WTC11 (cell line): ENCODE measurements around the gene CHIT1. TPM values are rescaled to one million over a fixed set of nuclear protein-coding genes. Genes with fewer than 3 reads are reported as not detected.

Source experiments
- ATAC-seq: fragments of 200-7000 bp; cut with Tn5 transposase; 2 replicates; pipeline ENCODE4 v1.10.0; 2021; ENCODE audit warnings: mild to moderate bottlenecking, moderate library complexity
- CTCF ChIA-PET: fragments of 300-600 bp; sonication (Branson Sonifier 250); formaldehyde crosslinking; loops from one replicate; lab custom pipeline; 2021; ENCODE audit warnings: antibody characterized with exemption; lab: Charles Lee
- POLR2A ChIA-PET: fragments of 350-600 bp; sonication (Branson Sonifier 250); formaldehyde crosslinking; loops from one replicate; lab custom pipeline; 2021; ENCODE audit warnings: antibody characterized with exemption; lab: Charles Lee
- DNase-seq: peaks from one replicate; pipeline ENCODE4 v3.0.0; 2021; ENCODE audit warnings: low spot score
- H3K27ac Mint-ChIP-seq: 2 replicates; pipeline ENCODE4 v1.8.0; 2021; ENCODE audit warnings: mixed read lengths
- H3K27me3 Mint-ChIP-seq: 2 replicates; pipeline ENCODE4 v1.8.0; 2021; ENCODE audit warnings: low read depth, mild to moderate bottlenecking, moderate library complexity, mixed read lengths
- H3K36me3 Mint-ChIP-seq: 2 replicates; pipeline ENCODE4 v1.8.0; 2021; ENCODE audit warnings: mixed read lengths
- H3K4me1 Mint-ChIP-seq: 2 replicates; pipeline ENCODE4 v1.8.0; 2022; ENCODE audit warnings: mixed read lengths
- H3K4me3 Mint-ChIP-seq: 2 replicates; pipeline ENCODE4 v1.8.0; 2021; ENCODE audit warnings: mild to moderate bottlenecking, moderate library complexity, mixed read lengths
- H3K9me3 Mint-ChIP-seq: 2 replicates; pipeline ENCODE4 v1.8.0; 2021; ENCODE audit warnings: mixed read lengths
- CTCF ChIP-seq: fragments of 200-600 bp; IDR thresholded peaks from 2 replicates; pipeline ENCODE4 v1.8.0; 2022; ENCODE audit warnings: antibody characterized with exemption
- HMGA2 ChIP-seq: fragments of 250-450 bp; sonication (Bioruptor Pico); IDR thresholded peaks from 2 replicates; pipeline ENCODE4 v1.4.0; 2021; ENCODE audit warnings: mild to moderate bottlenecking, moderate library complexity
- IRF1 ChIP-seq: sonication (generic); formaldehyde crosslinking; IDR thresholded peaks from 2 replicates; pipeline ENCODE4 v1.8.0; 2023; ENCODE audit warnings: missing genetic modification reagents
- NFATC4 ChIP-seq: fragments of 250-450 bp; sonication (Bioruptor Pico); IDR thresholded peaks from 2 replicates; pipeline ENCODE4 v1.9.0; 2021; ENCODE audit warnings: mild to moderate bottlenecking
- SMAD4 ChIP-seq: sonication (generic); formaldehyde crosslinking; IDR thresholded peaks from 2 replicates; pipeline ENCODE4 v1.8.0; 2022; ENCODE audit warnings: mild to moderate bottlenecking, missing genetic modification reagents
- SP1 ChIP-seq: sonication (generic); formaldehyde crosslinking; conservative IDR thresholded peaks from 2 replicates; pipeline ENCODE4 v1.8.1; 2022; ENCODE audit warnings: missing genetic modification reagents
- TCF7 ChIP-seq: sonication (generic); formaldehyde crosslinking; IDR thresholded peaks from 2 replicates; pipeline ENCODE4 v1.8.0; 2022; ENCODE audit warnings: mild to moderate bottlenecking, low read depth, missing genetic modification reagents, moderate library complexity
- ZNF423 ChIP-seq: fragments of 250-450 bp; sonication (Bioruptor Pico); IDR thresholded peaks from 2 replicates; pipeline ENCODE4 v2.1.2; 2022; ENCODE audit warnings: mild to moderate bottlenecking, moderate library complexity
- ZNF671 ChIP-seq: fragments of 250-450 bp; sonication (Bioruptor Pico); IDR thresholded peaks from 2 replicates; pipeline ENCODE4 v1.8.0; 2021; ENCODE audit warnings: mild to moderate bottlenecking
- total RNA-seq: library from RNA; stranded (reverse); gene quantifications from 3 replicates; pipeline ENCODE4 v1.2.3, GENCODE V29; 2021
- TF ChIP-seq, protein P1 (sequence below): sonication (generic); formaldehyde crosslinking; IDR thresholded peaks from 2 replicates; pipeline ENCODE4 v1.8.1; 2022; ENCODE audit warnings: low read depth, mild to moderate bottlenecking, moderate library complexity, missing genetic modification reagents, borderline replicate concordance
- TF ChIP-seq, protein P2 (sequence below): sonication (generic); formaldehyde crosslinking; IDR thresholded peaks from 2 replicates; pipeline ENCODE4 v1.8.1; 2023; ENCODE audit warnings: mild to moderate bottlenecking, moderate library complexity, missing genetic modification reagents
- TF ChIP-seq, protein P3 (sequence below): sonication (generic); formaldehyde crosslinking; IDR thresholded peaks from 2 replicates; pipeline ENCODE4 v1.8.0; 2022; ENCODE audit warnings: mild to moderate bottlenecking, missing genetic modification reagents
- TF ChIP-seq, protein P4 (sequence below): fragments of 250-450 bp; sonication (Bioruptor Pico); IDR thresholded peaks from 2 replicates; pipeline ENCODE4 v1.9.0; 2021; ENCODE audit warnings: mild to moderate bottlenecking

CHIT1 gene
- total RNA-seq, 1 experiment from 2014 or later: 0.15 TPM

DNA sequence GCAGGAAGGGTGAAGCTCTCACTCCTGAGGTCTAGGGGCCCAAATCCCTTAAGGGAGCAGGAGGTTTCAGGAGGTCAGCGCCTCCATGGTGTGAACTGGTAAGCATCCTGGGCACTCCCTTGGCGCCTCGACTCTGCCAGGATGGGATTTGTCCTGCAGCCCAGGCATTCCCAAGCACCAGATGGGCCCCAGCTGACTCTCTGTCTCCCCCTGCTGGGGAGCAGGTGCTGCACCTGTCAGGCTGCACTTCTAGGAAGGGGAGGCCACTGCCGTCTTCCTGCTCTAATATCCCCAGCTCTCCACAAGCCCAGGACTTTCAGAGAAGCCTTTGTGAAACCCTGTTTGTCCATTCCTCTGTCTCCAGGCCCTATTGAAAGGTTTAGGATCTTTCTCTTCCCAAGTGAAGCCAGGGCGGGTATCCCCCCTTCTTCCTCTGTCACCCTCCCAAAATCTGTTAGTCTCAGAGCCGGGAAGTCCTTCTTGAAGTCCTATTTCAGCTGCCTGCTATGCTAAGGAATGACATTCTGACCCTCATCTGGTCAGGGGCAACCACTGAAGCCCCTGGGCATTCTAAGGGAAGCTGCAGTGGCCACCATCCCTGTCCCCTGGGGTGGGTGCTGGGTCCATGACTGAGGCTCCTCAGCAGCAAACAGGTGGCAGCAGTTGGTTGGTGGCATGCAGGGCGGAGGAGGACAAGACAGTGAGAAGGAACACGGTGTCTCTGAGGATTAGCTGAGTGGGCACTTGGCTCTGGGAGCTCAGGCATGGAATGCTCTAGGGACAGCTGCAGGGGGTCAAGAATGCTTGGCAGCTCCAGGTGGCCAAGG is 57.1 kb downstream of the CHIT1 start:
- Mint-ChIP-seq H3K36me3 (no peaks in the 10 kb centered on the region), H3K27me3 (no peaks in the 10 kb centered on the region), H3K27ac (no peak overlapping the region), H3K4me1 (peaks cover 11% of the 10 kb centered on the region), H3K4me3 (no peak overlapping the region), H3K9me3 (no peaks in the 10 kb centered on the region)
- TF ChIP-seq CTCF (peak; percentile 96), ZNF671 (CRISPR knock-in tag) (no peak), ZNF423 (0 out of 2 replicates have a peak, but pooled peaks have one; percentile 42)
- TF ChIP-seq, protein P1, sequence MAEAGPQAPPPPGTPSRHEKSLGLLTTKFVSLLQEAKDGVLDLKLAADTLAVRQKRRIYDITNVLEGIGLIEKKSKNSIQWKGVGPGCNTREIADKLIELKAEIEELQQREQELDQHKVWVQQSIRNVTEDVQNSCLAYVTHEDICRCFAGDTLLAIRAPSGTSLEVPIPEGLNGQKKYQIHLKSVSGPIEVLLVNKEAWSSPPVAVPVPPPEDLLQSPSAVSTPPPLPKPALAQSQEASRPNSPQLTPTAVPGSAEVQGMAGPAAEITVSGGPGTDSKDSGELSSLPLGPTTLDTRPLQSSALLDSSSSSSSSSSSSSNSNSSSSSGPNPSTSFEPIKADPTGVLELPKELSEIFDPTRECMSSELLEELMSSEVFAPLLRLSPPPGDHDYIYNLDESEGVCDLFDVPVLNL (CRISPR knock-in tag): no peak
- ATAC-seq (peak; percentile 91), DNase-seq (peak; percentile 88)
- CTCF ChIA-PET: interaction anchor here (0.6 to 7.1 kb wide), 43 partner anchors 8 to 739 kb away, joined by 3 to 110 read pairs (median 7); partner anchors contain the start of genes ADORA1, BTG2, CHI3L1 and MYOG
- POLR2A ChIA-PET: interaction anchor here (1.1 to 1.9 kb wide), 2 partner anchors 45 to 55 kb away, joined by 4 to 6 read pairs; partner anchors contain the start of gene ADORA1

DNA sequence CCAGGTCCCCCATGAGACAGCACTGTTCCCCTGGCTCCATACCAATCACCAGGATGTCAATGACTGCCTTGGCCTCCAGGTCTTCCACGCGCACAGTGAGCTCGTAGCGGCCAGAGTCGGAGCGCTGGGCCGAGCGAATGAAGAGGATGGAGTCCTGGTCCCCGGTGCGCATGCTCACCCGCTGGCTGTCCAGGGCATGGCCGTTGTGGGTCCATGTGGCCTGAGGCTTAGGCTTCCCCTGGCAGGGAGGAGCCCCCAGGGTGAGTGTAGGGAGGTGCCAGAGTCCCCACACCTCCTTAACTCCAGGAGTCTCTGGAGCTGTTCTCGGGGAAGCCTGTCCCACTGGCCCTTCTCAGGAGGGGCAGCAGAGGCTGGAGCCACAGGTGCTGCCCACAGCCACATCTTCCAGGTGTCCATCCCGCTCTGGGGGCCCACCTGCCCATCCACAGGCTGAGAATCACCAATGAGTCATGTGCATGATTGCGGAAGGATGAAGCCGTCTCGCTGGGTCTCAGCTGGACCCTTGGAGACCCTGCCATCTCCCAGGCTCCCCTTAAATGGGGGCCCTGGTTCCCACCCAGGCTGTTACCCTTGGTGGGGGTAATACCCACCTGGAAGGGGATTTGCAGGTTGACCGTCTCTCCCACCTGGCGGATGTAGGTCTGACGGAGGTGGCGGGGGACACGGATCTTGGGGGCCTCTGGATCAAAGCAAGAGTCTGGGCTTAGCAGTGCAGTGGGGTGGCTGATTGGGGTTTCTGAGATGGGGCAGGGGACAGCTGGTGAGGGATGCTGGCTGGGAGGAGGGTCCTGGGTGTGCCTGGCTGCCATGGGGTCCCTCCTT is 57.9 kb downstream of the CHIT1 start:
- POLR2A ChIA-PET: interaction anchor here (1.1 to 1.9 kb wide), 2 partner anchors 44 to 54 kb away, joined by 4 to 6 read pairs; partner anchors contain the start of gene ADORA1
- Mint-ChIP-seq H3K4me1 (peaks cover 13% of the 10 kb centered on the region), H3K36me3 (no peaks in the 10 kb centered on the region), H3K9me3 (no peaks in the 10 kb centered on the region), H3K27me3 (no peaks in the 10 kb centered on the region), H3K27ac (no peak overlapping the region), H3K4me3 (no peak overlapping the region)
- ATAC-seq (no peak), DNase-seq (no peak)
- CTCF ChIA-PET: interaction anchor here (0.6 to 7.1 kb wide), 39 partner anchors 8 to 136 kb away, joined by 3 to 110 read pairs (median 8); partner anchors contain the start of genes ADORA1, BTG2, CHI3L1 and MYOG
- TF ChIP-seq SP1 (CRISPR knock-in tag) (no peak), CTCF (no peak), HMGA2 (no peak), TCF7 (CRISPR knock-in tag) (no peak), IRF1 (no peak), SMAD4 (no peak), NFATC4 (no peak)
- TF ChIP-seq, protein P2, sequence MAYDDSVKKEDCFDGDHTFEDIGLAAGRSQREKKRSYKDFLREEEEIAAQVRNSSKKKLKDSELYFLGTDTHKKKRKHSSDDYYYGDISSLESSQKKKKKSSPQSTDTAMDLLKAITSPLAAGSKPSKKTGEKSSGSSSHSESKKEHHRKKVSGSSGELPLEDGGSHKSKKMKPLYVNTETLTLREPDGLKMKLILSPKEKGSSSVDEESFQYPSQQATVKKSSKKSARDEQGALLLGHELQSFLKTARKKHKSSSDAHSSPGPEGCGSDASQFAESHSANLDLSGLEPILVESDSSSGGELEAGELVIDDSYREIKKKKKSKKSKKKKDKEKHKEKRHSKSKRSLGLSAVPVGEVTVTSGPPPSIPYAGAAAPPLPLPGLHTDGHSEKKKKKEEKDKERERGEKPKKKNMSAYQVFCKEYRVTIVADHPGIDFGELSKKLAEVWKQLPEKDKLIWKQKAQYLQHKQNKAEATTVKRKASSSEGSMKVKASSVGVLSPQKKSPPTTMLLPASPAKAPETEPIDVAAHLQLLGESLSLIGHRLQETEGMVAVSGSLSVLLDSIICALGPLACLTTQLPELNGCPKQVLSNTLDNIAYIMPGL (CRISPR knock-in tag): no peak
- TF ChIP-seq, protein P3, sequence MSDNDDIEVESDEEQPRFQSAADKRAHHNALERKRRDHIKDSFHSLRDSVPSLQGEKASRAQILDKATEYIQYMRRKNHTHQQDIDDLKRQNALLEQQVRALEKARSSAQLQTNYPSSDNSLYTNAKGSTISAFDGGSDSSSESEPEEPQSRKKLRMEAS (CRISPR knock-in tag): no peak
- TF ChIP-seq, protein P4, sequence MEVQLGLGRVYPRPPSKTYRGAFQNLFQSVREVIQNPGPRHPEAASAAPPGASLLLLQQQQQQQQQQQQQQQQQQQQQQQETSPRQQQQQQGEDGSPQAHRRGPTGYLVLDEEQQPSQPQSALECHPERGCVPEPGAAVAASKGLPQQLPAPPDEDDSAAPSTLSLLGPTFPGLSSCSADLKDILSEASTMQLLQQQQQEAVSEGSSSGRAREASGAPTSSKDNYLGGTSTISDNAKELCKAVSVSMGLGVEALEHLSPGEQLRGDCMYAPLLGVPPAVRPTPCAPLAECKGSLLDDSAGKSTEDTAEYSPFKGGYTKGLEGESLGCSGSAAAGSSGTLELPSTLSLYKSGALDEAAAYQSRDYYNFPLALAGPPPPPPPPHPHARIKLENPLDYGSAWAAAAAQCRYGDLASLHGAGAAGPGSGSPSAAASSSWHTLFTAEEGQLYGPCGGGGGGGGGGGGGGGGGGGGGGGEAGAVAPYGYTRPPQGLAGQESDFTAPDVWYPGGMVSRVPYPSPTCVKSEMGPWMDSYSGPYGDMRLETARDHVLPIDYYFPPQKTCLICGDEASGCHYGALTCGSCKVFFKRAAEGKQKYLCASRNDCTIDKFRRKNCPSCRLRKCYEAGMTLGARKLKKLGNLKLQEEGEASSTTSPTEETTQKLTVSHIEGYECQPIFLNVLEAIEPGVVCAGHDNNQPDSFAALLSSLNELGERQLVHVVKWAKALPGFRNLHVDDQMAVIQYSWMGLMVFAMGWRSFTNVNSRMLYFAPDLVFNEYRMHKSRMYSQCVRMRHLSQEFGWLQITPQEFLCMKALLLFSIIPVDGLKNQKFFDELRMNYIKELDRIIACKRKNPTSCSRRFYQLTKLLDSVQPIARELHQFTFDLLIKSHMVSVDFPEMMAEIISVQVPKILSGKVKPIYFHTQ (CRISPR knock-in tag): no peak
